ENCODE data around the gene MSMB. TPM values are rescaled to one million over a fixed set of nuclear protein-coding genes. Genes with fewer than 3 reads are reported as not detected.

Gene MSMB
- total and polyA plus RNA-seq, 2 of the 4 experiments (the other 2 are of a cell fraction) = not detected

- no peak for TF ChIP-seq CTCF (conservative IDR thresholded peaks at IDR 0.05; ENCODE audit: low read depth, low read length)
- TF ChIP-seq MAZ (IDR thresholded peaks at IDR 0.05; ENCODE audit: borderline replicate concordance, low read depth, low read length) = no peak
- no peak for TF ChIP-seq NFE2L2 (IDR thresholded peaks at IDR 0.05; ENCODE audit: low read depth, low read length)
- no peak for TF ChIP-seq BHLHE40 (IDR thresholded peaks at IDR 0.05; ENCODE audit: low read depth, low read length)
Measured at GRCh38 chr10:46020344-46020657, 25.8 kb downstream of the MSMB start (continued).
